ENCODE measurements around the gene ROPN1B. TPM values are rescaled to one million over a fixed set of nuclear protein-coding genes. Genes with fewer than 3 reads are reported as not detected.

The ROPN1B gene
- total RNA-seq, 6 donors from 2014 or later: 0.76 to 6.3 (median 2.0) TPM; not detected in 2

- DNase-seq: no peak
- no peaks in the 10 kb centered on the region for H3K27me3 ChIP-seq
- no peak overlapping the region for H3K27ac ChIP-seq
- peaks cover 0 to 39% (median 18%) of the 10 kb centered on the region in 4 donors for H3K36me3 ChIP-seq
- H3K4me3 ChIP-seq: no peak overlapping the region
- no peak for ATAC-seq (ENCODE audit: low FRiP score in 2 of 2)
- H3K4me1 ChIP-seq: no peaks in the 10 kb centered on the region
- TF ChIP-seq EP300 (IDR thresholded peaks at IDR 0.05): no peak
- TF ChIP-seq POLR2AphosphoS5 (IDR thresholded peaks at IDR 0.05): no peak
- no peak for TF ChIP-seq CTCF (IDR thresholded peaks at IDR 0.05)
- H3K9me3 ChIP-seq: no peaks in the 10 kb centered on the region
- 92 to 94% methylated on average over 5 of the region's 5 CpGs for WGBS, 2 donors
These were observed 52.2 kb downstream of the ROPN1B start for GRCh38 chr3:126021224-126021623.

- no peak for TF ChIP-seq POLR2AphosphoS5 (IDR thresholded peaks at IDR 0.05)
- no peak for TF ChIP-seq EP300 (IDR thresholded peaks at IDR 0.05)
- no peak for TF ChIP-seq POLR2A (IDR thresholded peaks at IDR 0.05)
- no peak for TF ChIP-seq CTCF (IDR thresholded peaks at IDR 0.05)
- DNase-seq: no peak
- Histone ChIP-seq H3K27me3 (no peaks in the 10 kb centered on the region), H3K27ac (no peak overlapping the region), H3K4me1 (no peaks in the 10 kb centered on the region), H3K36me3 (peaks cover 0 to 36% (median 20%) of the 10 kb centered on the region in 4 donors), H3K9me3 (no peaks in the 10 kb centered on the region), H3K4me3 (no peak overlapping the region)
- 96% methylated on average over 1 of the region's 1 CpG for WGBS, 2 donors
- ATAC-seq (ENCODE audit: low FRiP score in 2 of 2): no peak
These were observed 52.7 kb downstream of the ROPN1B start for GRCh38 chr3:126021702-126022101.

GRCh38 chr3:126022741-126023359 lies 53.9 kb downstream of the ROPN1B start:
- no peaks in the 10 kb centered on the region for H3K27me3 ChIP-seq
- WGBS, 2 donors: 92 to 96% methylated on average over 4 to 10 of the region's 10 CpGs
- no peak for DNase-seq
- H3K4me3 ChIP-seq: no peak overlapping the region
- ATAC-seq (ENCODE audit: low FRiP score in 2 of 2): no peak
- H3K36me3 ChIP-seq: peaks cover 0 to 37% (median 21%) of the 10 kb centered on the region in 4 donors
- no peak overlapping the region for H3K27ac ChIP-seq
- no peaks in the 10 kb centered on the region for H3K4me1 ChIP-seq
- peaks cover 0 to 2% (median under 1%) of the 10 kb centered on the region in 4 donors for H3K9me3 ChIP-seq
- TF ChIP-seq EP300 (IDR thresholded peaks at IDR 0.05): no peak
- TF ChIP-seq POLR2AphosphoS5 (IDR thresholded peaks at IDR 0.05): no peak
- TF ChIP-seq CTCF (IDR thresholded peaks at IDR 0.05): no peak
- TF ChIP-seq POLR2A (IDR thresholded peaks at IDR 0.05): no peak

GRCh38 chr3:126023390-126023789 lies 54.4 kb downstream of the ROPN1B start:
- Histone ChIP-seq H3K9me3 (peaks cover 4 to 7% (median 6%) of the 10 kb centered on the region in 4 donors), H3K27ac (no peak overlapping the region), H3K36me3 (peaks cover 0 to 42% (median 24%) of the 10 kb centered on the region in 4 donors), H3K4me1 (no peaks in the 10 kb centered on the region), H3K4me3 (no peak overlapping the region), H3K27me3 (no peaks in the 10 kb centered on the region)
- DNase-seq (no peak), ATAC-seq (ENCODE audit: low FRiP score in 2 of 2) (no peak)
- no peak for TF ChIP-seq CTCF (IDR thresholded peaks at IDR 0.05)
- no peak for TF ChIP-seq POLR2A (IDR thresholded peaks at IDR 0.05)
- TF ChIP-seq EP300 (IDR thresholded peaks at IDR 0.05): no peak
- TF ChIP-seq POLR2AphosphoS5 (IDR thresholded peaks at IDR 0.05): no peak
- 81 to 87% methylated on average over 5 to 10 of the region's 10 CpGs for WGBS, 2 donors
